SIG-M5 treated with dmso at 0.1 percent for 504 hours (cell line): ENCODE data around the gene IFNG-AS1.

ENCODE experiments used
- DNase-seq: peaks from one replicate; lab custom pipeline; 2025; ENCODE audit not compliant: unreplicated experiment; lab: John Stamatoyannopoulos, UW

IFNG-AS1 gene

GRCh38 chr12:67989184-67989920 lies at the start of gene IFNG-AS1:
IFNG-AS1 (plus strand) TSS chr12:67989447.
- no peak for DNase-seq

GRCh38 chr12:67939611-67940010 lies 49.6 kb upstream of the IFNG-AS1 start:
- no peak for DNase-seq

- DNase-seq, result no peak
Observed at GRCh38 chr12:67940780-67941243, 48.4 kb upstream of the IFNG-AS1 start.

- DNase-seq, result no peak
Observed at GRCh38 chr12:67942724-67943123, 46.5 kb upstream of the IFNG-AS1 start.

- DNase-seq, result peak; percentile 70
Observed at GRCh38 chr12:67943141-67943892, 45.9 kb upstream of the IFNG-AS1 start.

GRCh38 chr12:67944093-67944492 lies 45.2 kb upstream of the IFNG-AS1 start:
- DNase-seq, result no peak

- no peak for DNase-seq
Observed at GRCh38 chr12:67952787-67953186, 36.5 kb upstream of the IFNG-AS1 start.

GRCh38 chr12:67957383-67957782 lies 31.9 kb upstream of the IFNG-AS1 start:
- DNase-seq, result no peak

GRCh38 chr12:67958187-67958586 lies 31.1 kb upstream of the IFNG-AS1 start:
- DNase-seq, result no peak

GRCh38 chr12:67964456-67964855 lies 24.8 kb upstream of the IFNG-AS1 start:
- DNase-seq, result no peak

- DNase-seq, result peak; percentile 18
Observed at GRCh38 chr12:67966560-67966959, 22.7 kb upstream of the IFNG-AS1 start.

GRCh38 chr12:67968321-67968720 lies 20.9 kb upstream of the IFNG-AS1 start:
- no peak for DNase-seq

- DNase-seq, result no peak
Observed at GRCh38 chr12:67968725-67969124, 20.5 kb upstream of the IFNG-AS1 start.

- DNase-seq, result no peak
Observed at GRCh38 chr12:67969134-67969802, 20.0 kb upstream of the IFNG-AS1 start.

- no peak for DNase-seq
Observed at GRCh38 chr12:67977668-67978067, 11.6 kb upstream of the IFNG-AS1 start.

GRCh38 chr12:67980391-67980790 lies 8.9 kb upstream of the IFNG-AS1 start:
- DNase-seq, result no peak

GRCh38 chr12:67981287-67982162 lies 7.7 kb upstream of the IFNG-AS1 start:
- no peak for DNase-seq

- DNase-seq, result no peak
Observed at GRCh38 chr12:67982164-67982563, 7.1 kb upstream of the IFNG-AS1 start.

GRCh38 chr12:67986632-67987031 lies 2.6 kb upstream of the IFNG-AS1 start:
- no peak for DNase-seq

- DNase-seq, result no peak
Observed at GRCh38 chr12:67988601-67989021, 636 bp upstream of the IFNG-AS1 start.

GRCh38 chr12:67991158-67991557 lies 1.9 kb downstream of the IFNG-AS1 start:
- no peak for DNase-seq
